ENCODE measurements around the gene SMYD3.

Gene SMYD3

DNA sequence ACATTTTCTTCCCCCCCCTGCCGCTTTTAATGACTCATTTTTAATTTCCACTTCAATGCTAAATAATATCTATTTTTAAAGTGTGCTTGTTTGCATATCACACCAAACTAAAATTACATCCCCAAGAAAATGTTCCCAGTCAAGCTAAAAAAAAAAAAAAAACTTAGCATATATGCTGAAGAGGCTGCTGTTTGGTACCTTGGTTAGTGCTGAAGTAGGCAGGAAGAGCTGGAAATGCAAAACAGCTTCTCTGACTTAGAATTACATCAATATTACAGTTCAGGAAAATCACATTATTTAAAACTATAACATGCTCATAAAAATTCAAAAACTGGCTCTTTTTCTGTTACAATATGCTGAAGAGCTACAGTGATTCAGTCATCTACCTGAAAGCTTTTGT is 372.3 kb downstream of the SMYD3 start:
- DNase-seq = no peak

GRCh38 chr1:246131095-246131494 is 376.0 kb downstream of the SMYD3 start:
- no peak for DNase-seq

DNA sequence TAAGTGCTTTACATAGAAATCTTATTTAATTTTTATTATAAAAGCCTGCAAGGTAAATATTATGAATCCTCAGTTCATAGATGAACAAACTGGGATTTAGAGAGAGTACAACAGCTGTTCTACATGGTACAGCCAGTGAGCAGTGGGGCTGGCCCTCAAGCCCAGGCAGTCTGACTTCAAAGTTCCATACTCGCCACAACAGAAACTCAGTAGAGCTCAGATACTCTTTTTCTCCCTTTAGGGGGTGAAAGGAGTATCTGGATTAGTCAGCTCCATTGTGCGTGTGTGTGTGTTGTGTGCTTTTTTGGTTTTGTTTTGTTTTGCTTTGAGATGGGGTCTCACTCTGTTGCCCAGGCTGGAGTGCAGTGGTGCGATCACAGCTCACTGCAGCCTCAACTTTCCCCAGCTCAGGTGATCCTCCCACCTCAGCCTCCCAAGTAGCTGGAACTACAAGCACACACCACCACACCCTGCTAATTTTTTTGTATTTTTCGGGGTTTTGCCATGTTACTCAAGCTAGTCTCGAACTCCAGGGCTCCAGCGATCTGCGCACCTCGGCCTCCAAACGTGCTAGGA is 378.5 kb downstream of the SMYD3 start:
- DNase-seq = no peak

DNA sequence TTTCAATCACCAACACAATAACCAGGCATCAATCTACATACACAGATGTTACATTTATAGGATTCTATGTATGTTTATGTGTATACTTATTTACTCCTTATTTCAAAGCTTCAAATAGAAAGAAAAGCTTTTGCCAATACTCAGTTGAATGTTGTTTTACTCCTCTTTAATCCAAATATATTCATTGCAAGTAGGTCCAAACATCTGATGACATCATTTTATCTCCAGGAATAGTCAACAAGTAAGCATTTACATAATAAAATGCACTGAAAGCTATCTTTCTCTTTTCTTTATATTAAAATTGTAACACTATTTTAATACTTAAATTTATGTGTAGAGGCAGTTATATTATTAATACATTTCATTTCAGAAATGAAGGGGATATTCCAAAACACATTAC is 380.5 kb downstream of the SMYD3 start:
- DNase-seq = no peak

GRCh38 chr1:246122071-246122470 is 385.0 kb downstream of the SMYD3 start:
- DNase-seq = no peak

GRCh38 chr1:246121533-246121932 is 385.5 kb downstream of the SMYD3 start:
- no peak for DNase-seq

DNA sequence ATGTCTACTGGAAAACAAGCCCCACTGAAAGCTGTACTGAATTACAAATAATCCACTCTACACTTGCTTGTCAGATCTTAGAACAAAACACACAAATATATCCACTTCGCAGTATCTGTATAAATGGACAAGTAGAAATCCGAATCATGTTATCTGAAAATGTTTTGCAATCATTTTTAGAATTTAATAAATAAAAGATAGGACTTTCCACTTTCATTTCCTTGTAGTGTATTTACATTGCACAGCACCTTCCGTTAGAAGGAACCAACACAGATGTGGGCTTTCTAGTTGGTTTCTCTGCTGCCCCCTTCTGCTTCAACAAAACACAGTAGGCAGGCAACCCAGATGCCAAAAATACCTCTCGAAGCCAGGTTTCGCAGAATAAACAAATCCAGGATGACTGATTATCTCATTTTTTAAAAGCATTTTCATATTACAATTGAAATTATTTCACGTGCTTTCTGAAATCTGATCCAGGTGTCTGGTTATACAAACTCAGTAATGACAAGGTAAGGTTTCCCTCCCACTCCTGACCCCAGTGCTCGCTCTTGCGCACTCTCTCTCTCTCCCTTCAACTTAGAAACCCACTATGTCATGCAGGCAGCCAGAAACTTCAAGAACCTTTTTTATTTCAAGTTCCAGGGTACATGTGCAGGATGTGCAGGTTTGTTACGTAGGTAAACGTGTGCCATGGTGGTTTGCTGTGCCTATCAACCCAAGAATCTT is 389.9 kb downstream of the SMYD3 start:
- peak; percentile 19 for DNase-seq

GRCh38 chr1:246114369-246114768 is 392.7 kb downstream of the SMYD3 start:
- DNase-seq = no peak

- DNase-seq = no peak
Measured at GRCh38 chr1:246113555-246114095, 393.5 kb downstream of the SMYD3 start.

DNA sequence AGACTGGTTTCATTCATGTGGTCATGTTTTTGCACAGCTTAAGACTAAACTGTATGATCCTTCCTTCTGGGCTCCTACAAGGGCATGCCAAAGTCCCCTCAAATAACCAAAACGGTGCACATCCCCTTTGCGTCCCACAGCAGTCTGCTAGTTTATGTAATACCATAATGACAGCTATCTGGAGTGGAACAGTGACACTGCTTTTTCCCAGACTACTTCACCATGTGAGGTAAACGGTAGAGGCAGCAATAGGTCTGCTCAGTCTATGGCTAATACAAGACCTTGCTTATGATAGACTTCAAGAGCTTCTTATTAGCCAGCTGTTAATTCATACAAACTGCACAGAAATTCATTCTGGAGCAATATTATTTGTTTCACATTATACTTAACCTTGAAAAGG is 395.5 kb downstream of the SMYD3 start:
- DNase-seq = no peak

DNA sequence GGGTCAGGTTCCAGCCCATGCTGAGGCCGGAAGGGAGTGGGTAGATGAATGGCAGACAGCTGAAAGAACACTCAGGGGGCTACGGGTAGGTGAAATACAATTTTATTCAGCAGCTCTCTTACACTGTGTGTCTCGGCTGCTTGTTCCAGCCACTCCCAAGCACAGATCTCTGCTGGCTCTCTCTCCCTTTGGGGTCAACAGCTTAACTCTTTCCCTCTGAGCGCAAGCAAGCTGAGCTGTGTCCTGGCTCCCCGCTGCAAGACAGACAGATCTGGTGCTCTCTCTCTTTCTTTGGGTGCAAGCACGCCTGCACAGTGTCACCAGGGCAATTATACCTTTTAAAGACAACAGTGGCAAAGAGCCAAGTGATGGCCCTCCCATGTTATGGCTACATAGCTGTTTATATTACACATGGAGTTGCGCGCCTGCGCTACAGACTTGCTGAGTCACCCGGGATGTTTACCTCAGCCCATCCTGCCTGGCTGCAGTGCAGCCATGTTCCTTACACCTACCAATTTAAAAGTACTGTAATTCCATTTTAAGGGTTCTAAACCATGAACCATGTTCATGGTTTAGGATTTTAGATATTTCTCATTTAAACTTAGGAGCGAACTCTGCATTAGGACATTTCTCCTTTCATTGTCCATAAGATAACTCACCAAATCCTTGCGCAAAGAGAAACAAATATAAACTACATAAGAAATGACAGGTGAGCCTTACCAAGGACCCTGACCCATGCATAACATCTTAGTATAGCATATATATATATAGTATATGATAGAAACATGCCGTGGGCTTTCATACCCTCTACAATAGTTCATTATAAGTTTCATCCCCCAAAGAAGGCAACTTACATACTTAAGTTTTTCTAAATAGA is 396.5 kb downstream of the SMYD3 start:
- no peak for DNase-seq

GRCh38 chr1:246108278-246108925 is 398.7 kb downstream of the SMYD3 start:
- no peak for DNase-seq

DNA sequence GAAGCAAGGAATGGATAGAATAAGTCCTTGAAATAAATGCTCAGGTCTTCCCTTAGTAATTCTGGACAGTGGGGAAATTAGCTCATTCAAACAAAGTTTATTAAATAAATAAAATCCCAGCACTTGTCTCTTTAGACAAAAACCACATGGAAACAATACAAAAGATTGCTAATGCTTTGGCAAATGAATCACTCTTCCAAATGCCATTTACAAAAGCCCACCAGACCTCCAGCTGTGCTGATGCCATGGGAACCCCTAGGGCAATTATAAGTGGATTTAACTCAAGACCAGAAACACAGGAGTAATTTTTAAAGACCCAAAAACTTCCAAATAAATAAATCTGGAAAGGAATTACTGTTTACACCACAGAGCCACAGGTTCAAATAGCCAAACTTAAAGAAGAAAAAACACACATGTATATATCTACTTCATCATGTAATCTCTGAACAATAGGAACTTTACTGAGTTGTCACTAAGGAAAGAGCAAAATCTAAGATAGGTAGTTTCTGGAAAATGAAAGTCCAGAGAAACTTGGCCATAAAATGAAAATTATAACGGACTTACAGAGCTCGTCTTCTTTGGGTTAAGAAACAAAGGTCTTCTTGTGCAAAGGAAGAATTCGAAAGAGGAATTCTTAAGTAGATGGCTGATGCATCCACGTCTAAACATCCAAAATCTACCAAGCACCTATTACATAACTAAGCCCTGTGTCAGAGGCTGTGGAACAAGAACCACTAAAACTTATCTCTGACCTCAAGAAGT is 399.4 kb downstream of the SMYD3 start:
- DNase-seq = no peak

DNA sequence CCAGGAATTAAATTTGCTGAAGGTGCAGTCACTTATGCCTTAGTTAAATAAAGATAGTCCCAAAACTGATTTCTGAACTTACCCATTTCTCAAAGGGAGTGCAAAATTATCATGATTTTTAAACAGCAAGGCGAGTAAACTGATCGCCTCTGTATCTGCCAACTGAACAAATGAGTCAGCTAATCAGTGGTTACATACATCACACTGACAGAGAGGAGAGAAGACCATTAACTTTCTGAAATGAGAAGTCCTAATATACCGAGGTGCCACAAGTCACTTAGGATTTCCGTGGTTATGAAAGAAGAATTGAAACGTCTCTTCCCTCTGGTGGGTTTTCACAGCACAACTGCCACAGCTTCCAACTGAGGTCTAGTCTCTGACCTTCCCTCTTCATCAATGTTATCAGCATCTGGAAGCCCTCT is 400.7 kb downstream of the SMYD3 start:
- no peak for DNase-seq

GRCh38 chr1:246104927-246105326 is 402.2 kb downstream of the SMYD3 start:
- DNase-seq = no peak

GRCh38 chr1:246099570-246099969 is 407.5 kb downstream of the SMYD3 start:
- no peak for DNase-seq

DNA sequence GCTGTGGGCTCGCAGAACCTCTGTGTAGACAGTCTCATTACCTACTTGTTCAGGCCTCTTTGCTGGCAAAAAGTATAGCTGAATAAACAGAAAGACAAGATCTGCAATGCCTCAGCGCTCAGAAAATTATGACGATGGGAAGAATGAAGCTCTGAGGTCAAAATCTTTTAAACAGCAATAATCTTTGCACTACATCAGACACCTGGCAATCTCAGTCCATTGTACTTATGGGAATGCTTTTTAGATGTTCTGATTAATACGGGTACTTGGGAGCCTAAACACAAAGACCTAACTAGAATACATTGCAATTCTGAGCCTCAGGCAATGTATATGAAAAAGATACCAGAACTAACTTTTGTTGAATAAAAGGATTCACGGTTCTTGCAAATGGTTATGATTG is 410.7 kb downstream of the SMYD3 start:
- DNase-seq = no peak

- DNase-seq = no peak
Measured at GRCh38 chr1:246095443-246095842, 411.6 kb downstream of the SMYD3 start.

GRCh38 chr1:246093230-246093629 is 413.8 kb downstream of the SMYD3 start:
- no peak for DNase-seq

DNA sequence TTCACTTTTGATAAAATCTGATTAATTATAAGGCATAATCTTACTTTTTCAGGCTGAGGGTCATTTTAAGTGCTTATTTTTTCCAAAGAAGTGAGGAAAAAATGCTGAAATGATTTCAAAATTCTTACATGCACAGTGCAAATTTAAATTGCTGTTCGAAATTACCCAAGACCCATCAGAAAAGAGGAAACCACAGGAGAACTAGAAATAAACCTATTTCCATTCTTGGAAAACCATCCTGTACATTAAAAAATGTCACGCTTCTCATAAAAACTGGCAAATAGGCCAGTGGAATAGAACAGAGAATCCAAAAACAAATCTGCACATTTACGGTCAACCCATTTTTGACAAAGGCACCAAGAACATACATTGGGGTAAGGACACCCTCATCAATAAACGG is 414.9 kb downstream of the SMYD3 start:
- DNase-seq = no peak

- DNase-seq = no peak
Measured at GRCh38 chr1:246091477-246091876, 415.6 kb downstream of the SMYD3 start.

GRCh38 chr1:246086191-246086590 is 420.9 kb downstream of the SMYD3 start:
- no peak for DNase-seq
